GM04504 (cell line): ENCODE results near the gene CNTNAP2.
"Not testable (repeated sequence)": the region's sequence is repeated elsewhere in the genome, so short reads cannot be mapped to it uniquely, and the experiment has no call there.

Experiments
- DNase-seq: peaks from one replicate; pipeline ENCODE4 v3.0.0-alpha.2; 2012; ENCODE audit warnings: low read depth

Gene CNTNAP2

GRCh38 chr7:147651601-147652000 is 1535.0 kb downstream of the CNTNAP2 start:
- DNase-seq, result no peak

GRCh38 chr7:147653456-147653855 is 1536.9 kb downstream of the CNTNAP2 start:
- DNase-seq, result no peak

- no peak for DNase-seq
Observed at GRCh38 chr7:147658392-147658967, 1541.9 kb downstream of the CNTNAP2 start.

DNA sequence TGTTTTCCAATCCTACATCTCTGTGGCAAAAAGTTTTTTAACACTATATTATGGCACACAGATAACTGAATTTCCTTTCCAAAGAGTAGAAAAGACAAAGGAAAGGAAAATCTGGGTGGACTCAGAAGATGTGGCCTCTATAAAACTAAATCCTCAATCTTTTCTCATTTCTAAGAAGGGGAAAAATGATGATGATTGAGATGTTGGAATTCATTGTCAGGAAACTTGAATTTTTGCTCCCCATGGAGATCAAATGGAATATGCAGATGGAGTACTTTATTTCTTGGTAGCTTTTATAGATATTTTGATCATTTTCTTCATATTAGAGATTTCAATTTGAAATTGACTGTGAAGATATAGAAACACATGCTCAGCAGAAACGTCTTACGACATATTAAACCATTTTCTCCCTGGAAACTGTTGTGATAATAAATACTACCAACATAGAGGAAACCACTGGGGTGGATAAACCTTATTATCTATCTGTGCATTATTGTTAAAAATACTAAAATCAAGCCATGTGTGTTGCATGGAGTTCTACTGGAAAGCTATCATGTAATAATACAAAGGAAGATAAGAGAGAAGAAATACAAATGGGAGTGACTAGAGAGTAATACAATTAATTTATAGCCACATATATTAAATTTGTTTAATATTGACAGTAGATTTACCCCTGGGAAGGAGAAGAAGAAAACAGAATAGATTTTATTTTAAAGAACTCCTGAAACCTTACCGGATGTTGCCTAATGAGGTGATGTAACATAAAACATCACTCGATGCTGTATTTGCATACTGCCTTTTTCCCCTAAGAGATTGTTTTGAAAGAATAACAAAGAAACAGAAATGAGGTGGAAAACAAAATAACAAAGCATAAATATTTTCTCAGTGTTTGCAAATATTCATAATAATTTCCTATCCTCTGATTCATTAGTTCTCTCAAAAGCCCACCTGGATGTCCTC is 1542.7 kb downstream of the CNTNAP2 start:
- no peak for DNase-seq

- no peak for DNase-seq
Observed at GRCh38 chr7:147664541-147664940, 1547.9 kb downstream of the CNTNAP2 start.

- DNase-seq, result no peak
Observed at GRCh38 chr7:147670759-147671158, 1554.2 kb downstream of the CNTNAP2 start.

DNA sequence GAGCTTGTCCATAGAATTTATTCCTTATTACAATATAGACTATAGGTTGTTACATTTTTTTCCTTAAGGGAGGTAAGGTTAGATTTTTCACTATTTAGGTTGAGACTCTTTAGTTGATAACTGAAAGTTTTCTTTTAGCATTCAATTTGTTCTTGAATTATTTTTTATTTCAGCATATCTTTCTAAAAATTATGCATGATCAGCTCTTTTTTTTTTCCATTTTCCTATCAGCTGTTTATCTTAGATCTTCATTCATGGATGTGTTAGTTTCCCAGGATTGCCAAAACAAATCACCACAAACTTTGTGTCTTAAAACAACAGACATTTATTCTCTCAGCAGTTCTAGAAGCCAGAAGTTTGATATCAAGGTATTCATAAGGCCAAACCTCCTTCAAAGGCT is 1558.1 kb downstream of the CNTNAP2 start:
- DNase-seq, result no peak

- no peak for DNase-seq
Observed at GRCh38 chr7:147678943-147679342, 1562.3 kb downstream of the CNTNAP2 start.

DNA sequence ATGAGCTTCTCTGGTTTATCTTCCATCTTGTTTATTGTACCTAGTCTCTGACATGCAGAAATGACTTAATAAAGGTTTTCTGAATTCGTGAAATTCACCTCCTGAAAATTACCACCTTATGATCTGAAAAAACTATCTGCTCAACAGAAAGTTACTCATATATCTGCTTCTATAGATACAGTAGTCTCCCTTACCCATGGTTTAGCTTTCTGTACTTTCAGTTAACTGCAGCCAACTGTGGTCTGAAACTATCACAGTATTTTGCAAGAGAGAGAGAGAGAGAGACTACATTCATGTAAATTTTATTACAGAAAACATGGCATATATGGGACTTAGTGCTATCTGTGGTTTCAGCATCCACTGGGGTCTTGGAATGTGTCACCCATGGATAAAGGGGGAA is 1564.9 kb downstream of the CNTNAP2 start:
- DNase-seq, result no peak

DNA sequence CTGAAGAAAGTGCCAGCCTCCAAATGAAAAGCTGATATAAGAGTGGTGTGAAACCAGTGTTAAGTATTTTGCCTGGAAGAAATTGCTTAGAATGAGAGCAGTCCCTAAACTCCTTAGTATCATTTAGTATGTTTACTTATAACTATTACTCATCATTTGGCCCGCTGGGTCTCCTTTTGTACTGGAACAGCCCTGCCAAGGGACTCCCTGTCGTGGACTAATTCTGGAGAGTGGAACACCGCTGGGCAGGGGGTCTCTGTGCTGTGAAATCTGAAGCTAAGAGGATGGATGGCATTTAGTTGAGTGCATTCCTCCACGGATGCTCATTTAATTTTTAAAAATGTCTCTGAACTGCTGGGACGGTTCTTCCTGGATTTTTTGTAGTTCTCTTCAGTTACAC is 1584.1 kb downstream of the CNTNAP2 start:
- DNase-seq, result no peak

DNA sequence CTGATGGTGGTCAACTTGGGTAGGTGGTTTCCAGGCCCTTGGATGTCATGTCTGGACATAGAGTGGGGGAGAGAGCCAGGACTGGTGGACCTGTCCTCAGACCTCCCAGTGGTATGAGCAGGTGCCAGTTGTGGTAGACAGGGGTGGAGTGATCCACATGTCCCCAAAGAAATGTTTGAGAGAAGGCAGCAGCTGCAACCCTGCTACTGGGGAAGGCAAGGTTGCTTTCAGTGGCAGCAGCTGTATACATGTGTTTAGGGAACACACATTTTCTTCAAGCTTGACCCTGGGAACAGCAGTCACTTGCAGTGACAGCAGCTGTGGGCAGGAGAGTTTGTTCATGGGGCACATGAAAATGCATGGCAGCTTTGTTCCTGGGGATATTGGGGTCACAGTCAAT is 1591.3 kb downstream of the CNTNAP2 start:
- no peak for DNase-seq

- DNase-seq, result no peak
Observed at GRCh38 chr7:147708871-147709270, 1592.3 kb downstream of the CNTNAP2 start.

- DNase-seq, result no peak
Observed at GRCh38 chr7:147711447-147711846, 1594.8 kb downstream of the CNTNAP2 start.

DNA sequence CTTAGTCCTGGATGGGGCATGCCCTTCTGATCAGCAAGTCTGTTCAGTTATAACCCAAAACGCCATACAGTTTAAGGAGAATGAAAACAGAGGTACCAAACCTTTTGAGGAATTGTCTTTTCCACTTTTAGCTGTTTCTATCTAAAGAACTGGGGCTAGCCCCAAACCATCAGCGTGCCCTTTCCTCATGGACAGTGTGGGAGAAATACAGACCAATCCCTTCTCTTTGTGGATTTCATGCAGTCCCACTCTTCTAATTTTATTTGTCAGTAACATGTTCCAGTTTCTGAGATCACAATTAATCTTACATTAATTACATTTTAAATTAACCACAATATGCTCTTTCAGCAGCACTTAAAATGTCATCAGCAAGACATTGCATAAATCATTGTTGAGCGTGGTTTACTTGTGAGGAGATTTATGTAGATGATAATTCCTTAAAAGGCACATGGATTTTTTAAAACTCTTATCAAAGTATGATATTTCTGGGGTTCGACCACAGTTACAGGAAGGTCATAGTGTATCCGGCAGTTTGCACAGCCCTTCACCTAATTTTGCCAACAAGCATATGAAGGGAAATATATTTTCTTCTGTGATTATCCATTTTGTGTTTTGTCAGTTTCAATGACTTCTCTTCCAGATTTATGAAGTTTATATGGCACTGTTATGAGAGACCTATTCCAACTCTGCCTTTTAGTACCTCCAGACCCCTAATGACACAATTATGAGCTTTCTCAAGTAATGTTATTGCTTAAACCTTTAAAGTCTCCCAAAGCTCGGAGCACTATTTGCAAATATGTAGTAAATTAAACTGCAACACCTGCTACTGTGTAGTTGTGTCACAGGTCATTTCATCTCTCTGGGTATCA is 1605.6 kb downstream of the CNTNAP2 start:
- DNase-seq, result no peak

DNA sequence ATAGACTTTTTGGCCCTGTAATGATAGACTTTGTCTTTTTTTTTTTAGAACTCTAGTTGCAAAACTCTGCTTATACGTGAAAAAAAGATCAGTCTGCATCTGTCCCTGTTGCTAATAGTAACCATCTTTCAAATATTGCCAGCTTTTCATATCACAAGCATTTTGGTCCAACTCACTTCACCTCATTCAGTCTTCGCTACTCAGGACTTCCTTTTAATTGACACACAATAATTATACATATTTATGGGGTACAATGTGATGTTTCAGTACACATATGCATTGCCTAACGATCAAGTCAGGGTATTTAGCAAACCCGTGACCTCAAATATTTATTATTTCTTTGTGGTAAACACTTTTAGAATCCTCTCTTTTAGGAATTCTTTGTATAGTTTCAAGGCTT is 1606.9 kb downstream of the CNTNAP2 start:
- no peak for DNase-seq

DNA sequence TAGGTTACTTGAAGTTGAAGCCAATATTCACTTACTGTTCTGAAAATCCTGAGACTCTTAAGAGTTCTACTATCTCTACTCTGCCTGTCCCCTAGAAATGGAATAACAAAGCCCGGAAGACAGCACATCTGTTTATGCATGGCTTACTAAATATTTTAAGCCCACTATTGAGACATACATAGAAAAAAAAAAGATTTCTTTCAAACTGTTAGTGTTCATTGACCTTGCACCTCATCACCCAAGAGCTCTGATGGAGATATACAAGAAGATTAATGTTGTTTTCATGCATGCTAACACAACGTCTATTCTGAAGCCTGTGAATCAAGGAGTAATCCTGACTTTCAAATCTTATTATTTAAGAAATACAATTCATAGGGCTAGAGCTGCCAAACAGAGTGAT is 1614.7 kb downstream of the CNTNAP2 start:
- no peak for DNase-seq

GRCh38 chr7:147737559-147738214 is 1621.1 kb downstream of the CNTNAP2 start:
- not testable (repeated sequence) for DNase-seq

DNA sequence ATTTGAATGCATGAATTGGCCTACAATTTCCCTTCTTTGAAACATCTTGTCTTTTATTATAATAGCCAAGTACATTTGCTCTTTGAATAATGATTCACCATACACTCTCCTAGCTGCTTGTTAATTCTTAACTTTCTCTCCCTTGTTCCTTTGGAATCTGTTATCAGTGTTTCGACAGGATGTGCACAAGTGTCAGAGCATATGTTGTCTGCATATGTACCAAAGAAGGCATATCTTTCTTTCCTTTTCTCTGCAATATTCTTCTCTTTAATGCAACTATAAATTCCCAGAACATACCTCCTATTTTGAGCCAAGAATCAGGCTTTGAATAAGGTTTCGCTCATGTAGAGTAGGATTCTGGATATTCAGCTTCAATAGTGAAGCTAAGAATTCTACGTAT is 1625.7 kb downstream of the CNTNAP2 start:
- DNase-seq, result no peak

- DNase-seq, result no peak
Observed at GRCh38 chr7:147756300-147756699, 1639.7 kb downstream of the CNTNAP2 start.

DNA sequence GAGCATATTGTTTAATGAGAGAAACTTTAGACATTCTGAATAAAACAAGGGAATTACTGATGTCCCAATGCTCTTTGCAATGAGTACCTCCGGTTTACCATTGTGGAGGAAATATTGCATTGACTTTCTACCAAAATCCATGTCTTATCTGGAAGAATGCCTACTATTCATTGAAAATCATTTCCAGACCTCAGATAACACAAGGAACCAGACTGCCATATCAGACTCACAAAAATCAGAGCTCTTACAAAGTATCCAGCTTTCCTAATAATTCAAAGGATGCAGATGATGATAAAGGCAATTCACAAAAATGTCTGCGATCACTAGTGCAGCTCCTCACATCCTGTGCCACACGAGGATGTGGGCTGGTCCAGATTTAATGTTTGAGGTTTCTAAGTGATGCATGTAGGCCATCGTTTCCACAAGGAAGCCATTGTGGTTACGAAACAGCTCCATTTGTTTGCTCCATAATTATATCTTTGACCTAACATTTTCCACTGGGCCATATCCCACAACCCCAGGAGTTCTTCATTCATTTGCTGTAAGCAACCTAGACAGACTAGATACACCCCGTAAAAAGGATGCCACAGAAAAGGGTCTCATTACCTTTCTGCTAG is 1642.8 kb downstream of the CNTNAP2 start:
- DNase-seq, result no peak

- no peak for DNase-seq
Observed at GRCh38 chr7:147765301-147765700, 1648.7 kb downstream of the CNTNAP2 start.

DNA sequence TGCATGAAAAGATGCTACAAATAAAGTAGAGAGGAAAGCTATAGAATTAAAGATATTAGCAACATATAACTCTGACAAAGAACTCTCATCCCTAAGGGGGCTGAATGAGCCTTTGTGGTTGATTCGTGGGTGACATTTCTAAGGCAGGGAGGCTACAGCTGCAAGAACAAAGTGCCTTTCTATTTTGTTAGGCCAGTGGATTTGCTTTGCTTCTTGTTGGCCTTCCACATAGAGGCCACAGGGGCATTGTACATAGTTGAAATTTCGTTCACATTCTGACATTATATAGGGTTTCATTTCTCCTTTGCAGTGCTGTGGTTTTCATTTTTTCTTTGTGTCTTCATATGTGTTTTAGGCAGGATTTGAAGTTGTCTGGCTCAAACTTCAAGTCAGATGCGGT is 1654.7 kb downstream of the CNTNAP2 start:
- no peak for DNase-seq
